Ectodermal cell (in vitro differentiated cells): ENCODE measurements around the gene CUL4A.

Experiments
- H3K27ac ChIP-seq: 2 replicates; pipeline ENCODE4 v1.7.0; 2013; ENCODE audit warnings: mild to moderate bottlenecking, low read depth, low read length; ENCODE audit not compliant: insufficient read depth, poor library complexity, severe bottlenecking
- H3K27me3 ChIP-seq: 2 replicates; pipeline ENCODE4 v1.7.0; 2013; ENCODE audit warnings: mild to moderate bottlenecking, low read length; ENCODE audit not compliant: insufficient read depth, control insufficient read depth, poor library complexity, severe bottlenecking
- H3K36me3 ChIP-seq: one replicate; pipeline ENCODE4 v1.7.0; 2013; ENCODE audit warnings: low read length; ENCODE audit not compliant: control insufficient read depth, insufficient read depth
- H3K4me1 ChIP-seq: one replicate; pipeline ENCODE4 v1.7.0; 2013; ENCODE audit warnings: low read length; ENCODE audit not compliant: control insufficient read depth, insufficient read depth
- H3K4me3 ChIP-seq: 2 replicates; pipeline ENCODE4 v1.7.0; 2013; ENCODE audit warnings: low read depth, low read length, control low read depth; ENCODE audit not compliant: insufficient read depth
- H3K9me3 ChIP-seq: 2 replicates; pipeline ENCODE4 v1.7.0; 2013; ENCODE audit warnings: mild to moderate bottlenecking, low read length, moderate library complexity; ENCODE audit not compliant: control insufficient read depth
- WGBS, 2 experiments: methylation state at CpG; one replicate each; pipeline ENCODE4 v1.1.7; 2013; ENCODE audit warnings: missing lambda C conversion rate in 2 of 2; 5-methylcytosine and 5-hydroxymethylcytosine counted together

Gene CUL4A

GRCh38 chr13:113288880-113289279, 79.5 kb downstream of the CUL4A start:
- no peak overlapping the region for H3K4me3 ChIP-seq
- 63 to 64% methylated on average over 5 of the region's 5 CpGs for WGBS, 2 experiments
- H3K9me3 ChIP-seq: no peaks in the 10 kb centered on the region
- no peaks in the 10 kb centered on the region for H3K36me3 ChIP-seq
- no peaks in the 10 kb centered on the region for H3K4me1 ChIP-seq
- H3K27me3 ChIP-seq: peaks cover 27% of the 10 kb centered on the region
- H3K27ac ChIP-seq: no peak overlapping the region

GRCh38 chr13:113291129-113291528, 81.7 kb downstream of the CUL4A start:
- Histone ChIP-seq H3K9me3 (no peaks in the 10 kb centered on the region), H3K4me1 (no peaks in the 10 kb centered on the region), H3K27ac (no peak overlapping the region), H3K36me3 (no peaks in the 10 kb centered on the region), H3K4me3 (no peak overlapping the region), H3K27me3 (peaks cover 27% of the 10 kb centered on the region)
- WGBS, 2 experiments: 88 to 90% methylated on average over 2 of the region's 2 CpGs

DNA sequence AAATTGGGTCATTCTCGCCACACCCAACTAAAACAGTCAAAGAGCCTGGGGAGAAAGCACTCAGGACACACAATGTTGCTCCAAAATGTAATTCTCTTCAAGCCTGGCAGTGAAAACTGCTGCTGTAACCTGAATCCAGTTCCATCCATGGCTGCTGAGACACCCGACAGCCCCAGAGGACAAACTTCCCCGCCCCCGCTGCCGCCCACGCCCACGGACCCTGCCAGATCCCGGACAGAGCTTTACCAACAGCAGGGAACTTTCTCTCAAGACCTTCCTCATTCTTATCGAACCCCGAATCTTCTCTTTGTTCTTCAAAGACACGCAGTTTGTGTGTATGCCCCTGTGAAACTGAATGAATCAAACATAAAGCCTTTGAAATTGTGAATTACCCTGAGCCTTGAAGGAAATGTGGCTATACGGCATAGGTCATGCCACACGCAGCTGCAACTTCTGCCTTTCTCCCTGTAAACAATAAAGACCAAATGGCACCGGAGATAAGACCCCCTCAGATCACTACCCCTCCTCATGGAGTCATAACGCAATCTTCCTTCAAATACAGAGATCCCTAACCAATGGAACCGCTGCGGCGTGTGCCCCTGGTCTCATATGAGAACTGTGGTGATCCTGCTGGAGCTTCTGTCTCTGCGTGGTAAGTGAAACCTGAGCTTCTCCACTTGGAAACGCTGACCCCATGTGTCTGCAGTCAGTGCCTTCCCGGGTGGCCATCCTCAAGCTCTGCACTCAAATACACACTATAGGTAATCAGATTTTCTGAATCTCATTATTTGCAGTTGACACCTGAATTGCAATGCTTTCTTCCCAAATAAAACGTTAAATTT, 82.8 kb downstream of the CUL4A start:
- no peak overlapping the region for H3K27ac ChIP-seq
- H3K4me3 ChIP-seq: peak overlapping the region; percentile 2
- 31 to 32% methylated on average over 22 of the region's 22 CpGs for WGBS, 2 experiments
- no peaks in the 10 kb centered on the region for H3K9me3 ChIP-seq
- no peaks in the 10 kb centered on the region for H3K36me3 ChIP-seq
- H3K27me3 ChIP-seq: peaks cover 27% of the 10 kb centered on the region
- H3K4me1 ChIP-seq: no peaks in the 10 kb centered on the region

GRCh38 chr13:113293686-113294085, 84.3 kb downstream of the CUL4A start:
- H3K4me1 ChIP-seq: peaks cover 10% of the 10 kb centered on the region
- H3K27me3 ChIP-seq: peaks cover 25% of the 10 kb centered on the region
- no peaks in the 10 kb centered on the region for H3K9me3 ChIP-seq
- H3K27ac ChIP-seq: no peak overlapping the region
- no peaks in the 10 kb centered on the region for H3K36me3 ChIP-seq
- no peak overlapping the region for H3K4me3 ChIP-seq
- 86 to 88% methylated on average over 9 of the region's 9 CpGs for WGBS, 2 experiments

DNA sequence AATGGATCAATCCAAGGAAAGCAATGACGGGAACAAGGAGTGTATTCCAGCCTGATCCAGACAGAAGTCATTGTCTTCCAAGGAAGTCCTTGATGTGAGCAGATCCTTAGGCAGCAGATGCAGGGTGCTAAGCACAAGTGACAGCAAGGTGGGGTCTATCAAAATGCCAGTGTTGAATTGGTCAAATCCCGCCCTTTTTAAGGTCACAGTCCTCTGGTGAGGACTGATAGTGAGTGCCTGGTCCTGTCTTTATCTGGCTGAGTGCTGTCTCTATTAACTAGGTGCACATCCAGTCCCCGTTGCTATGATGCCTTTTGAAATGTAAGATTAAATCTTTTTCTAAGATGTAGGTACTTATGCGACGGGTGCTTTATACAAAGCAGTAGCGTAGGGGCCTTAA, 86.4 kb downstream of the CUL4A start:
- no peak overlapping the region for H3K27ac ChIP-seq
- H3K9me3 ChIP-seq: no peaks in the 10 kb centered on the region
- H3K36me3 ChIP-seq: no peaks in the 10 kb centered on the region
- 84 to 93% methylated on average over 6 of the region's 6 CpGs for WGBS, 2 experiments
- peaks cover 9% of the 10 kb centered on the region for H3K27me3 ChIP-seq
- peaks cover 10% of the 10 kb centered on the region for H3K4me1 ChIP-seq
- H3K4me3 ChIP-seq: no peak overlapping the region

DNA sequence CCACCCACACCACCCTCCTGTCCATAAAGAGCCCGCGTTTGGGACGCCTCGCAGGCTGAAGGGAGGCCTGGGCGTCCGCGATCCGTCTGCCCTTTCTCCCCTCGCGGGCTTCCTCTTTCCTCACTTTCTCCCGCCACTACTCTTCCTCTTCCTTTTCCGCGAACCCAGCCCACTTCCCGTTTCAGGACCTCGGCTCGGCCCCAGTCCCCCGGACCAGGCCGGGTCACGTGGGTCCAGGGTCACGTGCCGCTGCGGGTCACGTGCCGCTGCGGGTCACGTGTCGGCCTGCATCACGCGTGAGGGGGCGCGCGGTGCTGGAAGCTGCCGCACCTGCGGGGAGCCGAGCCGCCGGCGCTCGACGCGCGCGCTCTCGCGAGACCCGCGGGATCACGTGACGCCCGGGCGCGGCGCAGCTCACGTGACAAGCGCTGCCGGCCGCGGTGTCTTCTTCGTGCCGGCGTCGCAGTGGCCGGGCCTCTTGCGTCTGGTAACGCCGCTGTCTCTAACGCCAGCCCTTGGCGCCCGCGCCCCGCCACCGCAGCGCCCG, 87.5 kb downstream of the CUL4A start, which contains the start of gene LAMP1:
TSS of gene LAMP1 (plus strand) at position 417 of the 547 bp plus-strand sequence. CDS start 196 bp downstream, outside the sequence.
- Histone ChIP-seq H3K9me3 (no peaks in the 10 kb centered on the region), H3K4me3 (peak within 1 kb of the TSS; percentile 83), H3K27me3 (peaks cover 2% of the 10 kb centered on the region), H3K36me3 (no peaks in the 10 kb centered on the region), H3K4me1 (peaks cover 10% of the 10 kb centered on the region), H3K27ac (peak within 1 kb of the TSS; percentile 74)
- WGBS, 2 experiments: 0% methylated on average over 74 of the region's 74 CpGs

DNA sequence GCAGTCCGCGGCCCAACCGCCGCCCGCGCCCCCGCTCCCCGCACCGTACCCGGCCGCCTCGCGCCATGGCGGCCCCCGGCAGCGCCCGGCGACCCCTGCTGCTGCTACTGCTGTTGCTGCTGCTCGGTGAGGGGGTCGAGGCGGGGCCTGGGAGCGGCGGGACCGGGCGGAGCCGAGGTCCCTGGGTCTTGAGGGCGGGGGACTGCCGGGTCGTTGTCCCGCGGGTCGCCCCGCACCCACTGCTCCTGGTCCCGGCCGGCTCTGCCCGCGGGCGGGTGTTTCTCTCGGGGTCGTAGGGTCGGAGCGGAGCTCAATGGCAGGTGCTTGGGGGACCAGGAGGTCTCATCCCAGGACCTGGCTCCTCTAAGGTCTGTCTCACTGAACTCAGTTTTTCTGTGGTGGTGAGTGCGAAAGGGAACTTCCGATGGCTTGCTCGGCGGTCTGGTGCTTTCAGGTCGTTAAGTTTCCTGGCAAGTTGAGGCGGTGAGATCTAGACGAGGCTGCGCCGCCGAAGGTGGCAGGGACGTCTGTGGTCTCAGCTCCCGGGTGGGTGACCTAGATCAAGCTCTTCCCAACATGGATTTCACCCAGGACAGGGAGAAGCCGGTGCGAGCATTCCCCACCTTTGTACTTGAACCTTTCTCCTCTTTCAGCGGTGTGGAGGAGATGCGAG, 88.1 kb downstream of the CUL4A start:
- Histone ChIP-seq H3K36me3 (no peaks in the 10 kb centered on the region), H3K4me3 (peak overlapping the region; percentile 83), H3K9me3 (no peaks in the 10 kb centered on the region), H3K4me1 (peaks cover 10% of the 10 kb centered on the region), H3K27me3 (no peaks in the 10 kb centered on the region), H3K27ac (no peak overlapping the region)
- whole genome bisulfite sequencing, 2 experiments: 1% methylated on average over 56 to 57 of the region's 58 CpGs

DNA sequence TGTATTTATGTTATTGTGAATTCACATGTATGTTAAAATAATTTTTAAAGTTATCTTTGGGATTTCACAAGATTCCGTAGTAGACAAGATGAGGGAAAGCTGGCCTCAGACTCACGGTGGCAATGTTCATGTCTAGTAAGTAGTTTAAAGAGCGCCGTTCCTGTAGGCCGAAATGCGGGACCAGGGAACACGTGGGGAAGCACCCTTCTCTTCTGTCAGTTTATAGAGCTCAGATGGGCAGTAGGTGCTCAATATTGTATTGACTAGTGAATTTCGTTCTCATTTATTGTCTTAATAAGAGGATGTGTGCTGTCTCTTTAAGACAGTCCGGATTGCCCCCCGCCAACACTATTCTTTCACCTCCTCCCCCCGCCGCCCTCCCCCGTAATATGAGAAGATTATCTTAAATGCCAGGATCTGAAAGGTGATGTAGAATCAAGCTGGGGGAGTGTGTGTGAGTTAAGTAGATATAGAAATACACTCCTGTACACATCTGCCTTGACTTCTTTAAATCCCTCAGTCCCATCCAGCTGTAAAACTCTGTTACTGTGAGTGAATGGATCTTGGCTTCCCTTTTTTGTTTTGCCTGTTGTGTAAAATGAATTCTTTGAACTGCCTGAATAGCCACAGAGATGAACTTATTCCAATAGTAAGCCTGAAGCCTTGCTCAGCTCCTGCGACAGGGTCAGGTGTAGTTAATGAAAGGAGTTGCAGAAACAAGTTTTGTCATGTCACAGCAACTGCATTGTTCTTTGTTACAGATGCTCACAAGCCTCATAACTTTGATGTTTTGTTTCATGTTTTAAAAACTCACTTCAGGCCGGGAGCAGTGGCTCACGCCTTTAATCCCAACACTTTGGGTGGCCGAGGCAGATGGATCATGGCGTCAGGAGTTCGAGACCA, 88.9 kb downstream of the CUL4A start:
- no peaks in the 10 kb centered on the region for H3K9me3 ChIP-seq
- WGBS, 2 experiments: 50 to 51% methylated on average over 14 of the region's 19 CpGs
- peaks cover 10% of the 10 kb centered on the region for H3K4me1 ChIP-seq
- H3K27me3 ChIP-seq: no peaks in the 10 kb centered on the region
- no peaks in the 10 kb centered on the region for H3K36me3 ChIP-seq
- H3K4me3 ChIP-seq: peak overlapping the region; percentile 83
- H3K27ac ChIP-seq: no peak overlapping the region

DNA sequence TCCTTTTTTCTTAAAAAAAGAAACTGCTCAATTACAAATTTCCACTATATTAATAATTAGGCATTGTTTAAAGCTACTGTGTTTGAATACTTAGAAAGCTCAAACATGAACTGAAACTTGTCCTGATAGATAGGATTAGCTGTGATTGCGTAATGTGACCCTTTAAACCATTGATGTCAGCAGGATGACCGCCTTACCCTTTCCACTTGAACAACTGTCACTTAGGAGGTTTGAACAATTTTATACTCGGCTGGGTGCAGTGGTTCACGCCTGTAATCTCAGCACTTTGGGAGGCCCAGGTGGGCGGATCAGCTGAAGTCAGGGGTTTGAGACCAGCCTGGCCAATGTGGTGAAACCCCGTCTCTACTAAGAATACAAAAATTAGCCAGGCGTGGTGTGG, 90.5 kb downstream of the CUL4A start:
- H3K4me1 ChIP-seq: peaks cover 10% of the 10 kb centered on the region
- no peak overlapping the region for H3K4me3 ChIP-seq
- no peak overlapping the region for H3K27ac ChIP-seq
- H3K9me3 ChIP-seq: no peaks in the 10 kb centered on the region
- H3K27me3 ChIP-seq: no peaks in the 10 kb centered on the region
- WGBS, 2 experiments: 91 to 92% methylated on average over 7 of the region's 7 CpGs
- H3K36me3 ChIP-seq: no peaks in the 10 kb centered on the region
